Panc1 (cell line): ENCODE data around the gene SPTBN4. TPM values are rescaled to one million over a fixed set of nuclear protein-coding genes. Genes with fewer than 3 reads are reported as not detected.

Experiments
- ATAC-seq: fragments of 200-7000 bp; cut with Tn5 transposase; 2 replicates; pipeline ENCODE4 v1.9.1; 2020; ENCODE audit warnings: mild to moderate bottlenecking, moderate library complexity
- BruUV-seq: library from RNA; stranded (reverse); fragments of 400-500 nt; replicated peaks from 2 replicates; lab custom pipeline; 2021; lab: Mats Ljungman, UMichigan
- CTCF ChIA-PET: fragments of 300-600 bp; sonication (Branson Sonifier 250); formaldehyde crosslinking; loops from one replicate; lab custom pipeline; 2022; ENCODE audit warnings: antibody characterized with exemption; lab: Charles Lee
- POLR2A ChIA-PET: fragments of 300-600 bp; sonication (Branson Sonifier 250); formaldehyde crosslinking; loops from one replicate; lab custom pipeline; 2022; ENCODE audit warnings: antibody characterized with exemption; lab: Charles Lee
- DNase-seq: peaks from one replicate; pipeline ENCODE4 v3.0.0-alpha.2; 2010; ENCODE audit warnings: low read depth, low spot score
- H3K27ac ChIP-seq: 2 replicates; pipeline ENCODE4 v1.5.1; 2011; ENCODE audit warnings: mild to moderate bottlenecking, low read length, inconsistent platforms
- H3K27me3 ChIP-seq: fragments of 200-500 bp; sonication (Bioruptor generic); 2 replicates; pipeline ENCODE4 v1.6.0; 2014; ENCODE audit warnings: low read length, inconsistent platforms; ENCODE audit not compliant: control insufficient read depth, insufficient read depth
- H3K36me3 ChIP-seq: fragments of 200-500 bp; sonication (Bioruptor generic); 2 replicates; pipeline ENCODE4 v1.5.1; 2014; ENCODE audit warnings: inconsistent platforms, mild to moderate bottlenecking, low read length, moderate library complexity; ENCODE audit not compliant: control insufficient read depth, insufficient read depth
- H3K4me1 ChIP-seq: 2 replicates; pipeline ENCODE4 v1.5.1; 2011; ENCODE audit warnings: inconsistent platforms, mild to moderate bottlenecking, low read length, moderate library complexity; ENCODE audit not compliant: control insufficient read depth, insufficient read depth
- H3K4me3 ChIP-seq, 2 experiments: 2 replicates each; pipeline ENCODE4 v1.5.1; 2011 to 2012; ENCODE audit warnings: low read depth in 2 of 2, low read length in 2 of 2, mild to moderate bottlenecking in 2 of 2, inconsistent platforms in 1 of 2, moderate library complexity in 1 of 2
- H3K9me3 ChIP-seq: fragments of 200-500 bp; sonication (Bioruptor generic); 2 replicates; pipeline ENCODE4 v1.5.1; 2014; ENCODE audit warnings: low read depth, mild to moderate bottlenecking, inconsistent platforms, low read length, moderate library complexity; ENCODE audit not compliant: control insufficient read depth, insufficient read depth
- CTCF ChIP-seq: fragments of 450-650 bp; IDR thresholded peaks from 2 replicates; pipeline ENCODE4 v1.5.1; 2017; ENCODE audit warnings: mild to moderate bottlenecking
- POLR2AphosphoS5 ChIP-seq: IDR thresholded peaks from 2 replicates; pipeline ENCODE4 v1.6.1; 2012; ENCODE audit warnings: mild to moderate bottlenecking, low read depth, low read length, moderate library complexity
- REST ChIP-seq, 2 experiments: IDR thresholded peaks; 2 replicates each; pipeline ENCODE4 v1.6.1; 2011 to 2012; ENCODE audit warnings: low read depth in 2 of 2, control low read depth in 1 of 2, low read length in 1 of 2, mild to moderate bottlenecking in 1 of 2, moderate library complexity in 1 of 2; ENCODE audit not compliant: insufficient read depth in 1 of 2
- SIN3A ChIP-seq: IDR thresholded peaks from 2 replicates; pipeline ENCODE4 v1.6.1; 2012; ENCODE audit warnings: low read depth, mild to moderate bottlenecking, low read length, moderate library complexity, borderline replicate concordance; ENCODE audit not compliant: insufficient read depth
- TCF7L2 ChIP-seq: IDR thresholded peaks from 2 replicates; pipeline ENCODE4 v1.6.1; 2011; ENCODE audit warnings: mild to moderate bottlenecking, low read depth, low read length, inconsistent platforms
- in situ Hi-C: cut with HindIII; loops from 2 replicates; pipeline ENCODE4 v1.10.0; 2016; ENCODE audit warnings: low sequenced_read_pairs, low pct_unique_long_range_greater_than_20kb
- intact Hi-C: fragments of 100-400 bp; cut with micrococcal nuclease; formaldehyde crosslinking; loops from one replicate; pipeline ENCODE4 v1.10.0; 2022; ENCODE audit not compliant: unreplicated experiment
- total RNA-seq: library from RNA; stranded (reverse); gene quantifications from one replicate; pipeline ENCODE4 v1.2.1, GENCODE V29; 2021; ENCODE audit not compliant: unreplicated experiment

The SPTBN4 gene
- total RNA-seq, 1 experiment from 2014 or later, result 1.2 TPM

GRCh38 chr19:40596608-40597328 lies 130.0 kb downstream of the SPTBN4 start:
- DNase-seq, result no peak
- Histone ChIP-seq H3K27me3 (no peaks in the 10 kb centered on the region), H3K9me3 (no peaks in the 10 kb centered on the region), H3K4me3 (peak overlapping the region; percentile 50 to 59), H3K4me1 (peaks cover 11% of the 10 kb centered on the region), H3K36me3 (no peaks in the 10 kb centered on the region; the same call in 1 of the 2 replicates), H3K27ac (peak overlapping the region; percentile 79)
- BruUV-seq, result no TSS peak
- in situ Hi-C loops, result no loop called here
- peak; percentile 72 for ATAC-seq
- ChIA-PET POLR2A (no interaction called here), CTCF (no interaction called here)
- intact Hi-C loops, result loop anchor here (5.0 kb wide), 1 partner anchor 49 kb away; no protein-coding TSS in a partner anchor
- TF ChIP-seq CTCF (no peak), SIN3A (no peak), TCF7L2 (no peak), POLR2AphosphoS5 (no peak), REST (IDR thresholded peaks at IDR 0.05; ENCODE audit: insufficient read depth in 1 of 2, low read depth in 2 of 2, low read length in 1 of 2) (no peak)

- peaks cover 14% of the 10 kb centered on the region for H3K4me1 ChIP-seq
Observed at GRCh38 chr19:40597329-40597838, 130.6 kb downstream of the SPTBN4 start.

More at GRCh38 chr19:40597329-40597838, 130.6 kb downstream of the SPTBN4 start:
- Histone ChIP-seq H3K27ac (peak overlapping the region; percentile 79), H3K4me3 (peak overlapping the region; percentile 50 to 59), H3K27me3 (no peaks in the 10 kb centered on the region), H3K36me3 (no peaks in the 10 kb centered on the region; the same call in 1 of the 2 replicates), H3K9me3 (no peaks in the 10 kb centered on the region)
- BruUV-seq, result no TSS peak
- ATAC-seq (no peak), DNase-seq (no peak)
- in situ Hi-C loops (no loop called here), intact Hi-C loops (loop anchor here (5.0 kb wide), 1 partner anchor 50 kb away; no protein-coding TSS in a partner anchor)
- POLR2A ChIA-PET, result no interaction called here
- TF ChIP-seq SIN3A (no peak), POLR2AphosphoS5 (no peak), REST (IDR thresholded peaks at IDR 0.05; ENCODE audit: insufficient read depth in 1 of 2, low read depth in 2 of 2, low read length in 1 of 2) (no peak), TCF7L2 (no peak), CTCF (no peak)
- CTCF ChIA-PET, result no interaction called here
